ENCODE measurements around the gene VWA1.
"Not testable (repeated sequence)": the region's sequence is repeated elsewhere in the genome, so short reads cannot be mapped to it uniquely, and the experiment has no call there.

VWA1 gene

GRCh38 chr1:1424707-1425106, 10.8 kb upstream of the VWA1 start:
- DNase-seq, result no peak

DNA sequence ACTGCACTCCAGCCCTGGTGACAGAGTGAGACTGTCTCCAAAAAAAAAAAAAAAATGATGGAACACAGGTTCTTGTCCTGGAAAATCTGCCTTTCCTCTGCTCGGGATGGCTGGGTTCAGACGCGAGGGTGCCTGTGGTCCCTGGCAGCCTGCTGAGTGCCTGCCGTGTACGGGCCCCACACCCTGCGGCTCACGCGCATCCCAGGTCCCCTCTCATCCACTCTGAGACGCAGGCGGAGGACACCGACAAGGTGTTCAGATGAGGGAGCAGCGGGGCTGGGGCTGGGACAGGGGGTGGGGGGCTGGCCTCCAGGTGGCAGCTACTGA, 10.1 kb upstream of the VWA1 start:
- DNase-seq, result no peak

DNA sequence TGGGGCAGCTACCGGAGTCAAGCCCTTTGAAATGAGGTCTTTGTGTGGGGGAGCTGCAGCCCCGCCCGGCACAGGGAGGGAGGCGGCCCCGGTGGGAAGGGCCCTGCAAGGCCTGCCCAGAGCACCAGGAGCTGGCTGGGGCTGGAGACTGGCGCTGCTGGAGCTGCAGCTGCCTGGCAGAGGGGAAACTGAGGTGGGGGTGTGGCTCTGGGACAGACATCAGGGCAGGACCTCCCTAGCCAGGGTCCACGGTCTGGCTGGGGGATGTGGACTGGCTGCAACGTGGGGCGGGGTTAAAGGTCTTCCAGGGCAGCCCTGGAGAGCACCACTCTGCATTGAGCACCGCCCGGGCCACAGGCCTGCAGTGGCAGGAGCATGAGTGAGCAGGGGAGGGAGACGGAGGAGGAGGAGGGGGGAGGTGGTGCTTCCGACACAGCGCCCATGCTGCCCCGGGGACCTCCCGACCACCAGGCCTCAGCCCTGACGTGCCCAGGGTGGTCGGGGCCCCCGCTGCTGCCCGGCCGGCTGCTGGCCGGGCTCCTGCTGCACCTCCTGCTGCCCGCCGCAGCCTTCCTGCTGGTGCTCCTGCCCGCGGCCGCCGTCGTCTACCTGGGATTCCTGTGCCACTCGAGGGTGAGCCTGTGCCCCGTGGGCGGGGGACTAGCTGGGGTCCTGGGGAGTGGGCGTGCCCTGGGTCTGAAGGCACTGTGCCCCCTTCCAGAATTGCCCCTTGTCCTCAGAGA, 9.6 kb upstream of the VWA1 start:
- no peak for DNase-seq

GRCh38 chr1:1426496-1427105, 8.9 kb upstream of the VWA1 start:
- no peak for DNase-seq

DNA sequence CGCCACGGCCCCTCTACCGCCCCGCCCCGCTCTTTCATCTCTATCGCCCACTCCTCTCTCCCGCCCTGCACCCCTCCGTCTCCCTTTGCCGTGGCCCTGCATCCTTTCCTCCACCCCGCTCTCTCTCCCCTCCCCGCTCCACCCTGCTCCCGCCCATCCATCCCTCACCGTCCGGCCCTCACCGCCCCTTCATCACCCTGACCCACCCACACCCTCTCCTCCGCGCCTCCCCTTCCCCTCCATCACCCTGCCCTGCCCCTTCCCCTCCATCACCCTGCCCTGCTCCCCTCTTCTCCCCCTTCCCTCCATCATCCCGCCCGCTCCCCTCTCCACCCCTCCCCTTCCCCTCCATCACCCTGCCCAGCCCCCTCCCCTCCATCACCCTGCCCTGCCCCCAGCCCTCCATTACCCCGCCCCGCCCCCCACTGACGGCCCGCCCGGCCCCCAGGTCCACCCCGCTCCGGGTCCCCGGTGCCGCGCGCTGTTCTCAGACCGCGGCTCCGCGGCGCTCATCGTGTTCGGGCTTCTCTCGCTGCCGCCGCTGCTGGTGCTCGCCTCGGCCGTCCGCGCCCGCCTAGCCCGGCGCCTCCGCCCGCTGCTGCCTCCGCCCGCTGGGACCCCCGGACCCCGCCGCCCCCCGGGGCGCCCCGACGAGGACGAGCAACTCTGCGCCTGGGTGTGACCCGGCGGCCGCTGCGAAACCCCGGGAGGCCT, 8.2 kb upstream of the VWA1 start:
- DNase-seq, result no peak

- DNase-seq, result no peak
Observed at GRCh38 chr1:1427820-1428148, 7.7 kb upstream of the VWA1 start.

- DNase-seq, result no peak
Observed at GRCh38 chr1:1428174-1428573, 7.3 kb upstream of the VWA1 start.

GRCh38 chr1:1428967-1429366, 6.5 kb upstream of the VWA1 start:
- not testable (repeated sequence) for DNase-seq

- DNase-seq, result no peak
Observed at GRCh38 chr1:1429671-1430073, 5.8 kb upstream of the VWA1 start.

- DNase-seq, result peak; percentile 71
Observed at GRCh38 chr1:1430114-1430982, 5.1 kb upstream of the VWA1 start.

DNA sequence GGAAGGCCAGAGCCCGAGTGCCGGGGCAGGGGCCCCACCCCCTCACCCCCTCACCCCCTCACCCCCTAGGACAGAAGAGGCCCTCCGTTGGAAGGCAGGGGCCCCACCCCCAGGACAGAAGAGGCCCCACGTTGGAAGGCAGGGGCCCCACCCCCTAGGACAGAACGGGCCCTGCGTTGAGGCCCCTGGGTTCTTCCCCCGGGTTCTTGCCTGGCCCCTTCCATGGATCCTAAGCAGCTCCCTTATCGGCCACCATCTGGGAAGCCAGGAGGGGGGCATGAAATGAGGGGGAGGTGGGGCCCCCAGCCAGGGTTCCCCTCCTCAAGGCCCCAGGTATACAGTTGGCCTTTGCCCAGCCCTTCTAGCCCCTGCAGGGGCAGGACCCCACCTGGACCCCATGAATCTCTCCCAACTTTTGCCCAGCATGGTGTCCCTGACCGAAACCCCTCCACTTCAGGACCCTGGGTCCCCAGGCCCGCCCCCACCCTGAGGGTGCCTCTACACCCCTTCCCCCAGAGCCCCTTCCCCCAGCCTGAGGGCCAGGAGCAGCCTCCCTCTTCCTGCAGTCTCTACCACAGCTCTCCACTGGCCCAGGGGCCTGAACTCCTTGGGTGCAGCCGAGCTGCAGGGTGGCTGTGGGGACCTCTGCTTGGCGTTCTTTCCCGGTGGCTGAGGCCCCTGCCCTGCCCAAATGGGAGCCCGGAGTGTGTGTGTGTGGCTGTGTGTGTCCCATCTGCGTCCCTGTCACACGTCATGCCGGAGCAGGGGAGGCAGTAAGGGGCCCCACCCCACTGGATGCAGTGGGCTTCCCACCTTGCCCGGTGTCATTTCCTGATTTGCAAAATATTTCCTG, 4.3 kb upstream of the VWA1 start:
- no peak for DNase-seq

DNA sequence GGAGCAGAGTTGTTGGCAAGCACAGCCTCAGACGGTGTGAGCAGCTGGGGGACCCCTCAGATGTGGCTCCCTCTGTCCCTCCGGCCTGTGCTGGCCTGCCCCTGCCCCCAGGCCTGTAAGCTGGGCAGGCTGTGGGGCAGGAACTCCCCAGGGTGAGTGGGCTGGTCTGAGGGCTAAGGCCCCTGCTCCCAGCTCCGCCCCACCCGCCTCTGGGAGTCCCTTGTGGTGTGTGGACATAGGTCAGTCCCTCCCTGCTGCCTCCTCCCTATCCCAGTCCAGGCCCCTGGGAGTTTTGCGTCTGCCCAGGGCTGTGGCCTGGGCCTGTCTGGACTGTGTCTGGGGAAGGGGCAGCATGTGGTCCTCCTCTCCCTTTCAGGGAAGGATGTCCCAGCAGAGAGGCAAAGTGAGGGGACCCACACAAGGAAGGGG, 3.6 kb upstream of the VWA1 start:
- no peak for DNase-seq

DNA sequence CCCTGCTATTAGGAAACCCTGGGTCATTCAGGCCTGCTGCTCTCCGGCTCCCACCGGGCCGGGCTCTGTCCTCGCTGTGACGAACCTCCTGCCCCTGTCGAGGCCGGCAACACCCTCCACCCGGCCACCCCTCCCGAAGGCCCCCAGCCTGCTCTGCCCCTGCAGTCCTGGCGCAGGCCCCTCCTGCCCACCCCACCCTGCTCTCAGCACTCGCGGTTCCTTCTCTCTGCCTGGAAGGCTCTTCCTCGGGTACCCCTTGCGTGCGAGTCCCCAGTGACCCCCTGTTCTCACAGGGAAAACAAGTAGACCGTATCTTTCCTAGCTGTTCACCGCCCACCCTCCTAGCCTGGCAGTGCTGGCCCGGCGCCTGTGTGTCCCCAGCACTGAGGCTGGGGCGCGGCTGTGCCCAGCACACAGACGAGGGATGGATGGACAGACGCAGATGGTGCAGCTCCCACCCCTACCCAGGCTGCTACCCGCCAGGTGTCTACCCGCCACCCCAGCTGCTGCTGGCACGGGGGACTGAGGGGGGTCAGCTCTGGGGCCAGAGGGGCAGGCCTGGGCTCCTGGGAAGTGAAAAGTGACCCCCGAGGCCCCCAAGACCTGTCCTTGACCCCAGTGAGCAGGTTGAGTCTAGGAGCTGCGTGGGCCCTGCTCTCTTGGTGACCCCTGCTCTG, 3.1 kb upstream of the VWA1 start:
- DNase-seq, result no peak

DNA sequence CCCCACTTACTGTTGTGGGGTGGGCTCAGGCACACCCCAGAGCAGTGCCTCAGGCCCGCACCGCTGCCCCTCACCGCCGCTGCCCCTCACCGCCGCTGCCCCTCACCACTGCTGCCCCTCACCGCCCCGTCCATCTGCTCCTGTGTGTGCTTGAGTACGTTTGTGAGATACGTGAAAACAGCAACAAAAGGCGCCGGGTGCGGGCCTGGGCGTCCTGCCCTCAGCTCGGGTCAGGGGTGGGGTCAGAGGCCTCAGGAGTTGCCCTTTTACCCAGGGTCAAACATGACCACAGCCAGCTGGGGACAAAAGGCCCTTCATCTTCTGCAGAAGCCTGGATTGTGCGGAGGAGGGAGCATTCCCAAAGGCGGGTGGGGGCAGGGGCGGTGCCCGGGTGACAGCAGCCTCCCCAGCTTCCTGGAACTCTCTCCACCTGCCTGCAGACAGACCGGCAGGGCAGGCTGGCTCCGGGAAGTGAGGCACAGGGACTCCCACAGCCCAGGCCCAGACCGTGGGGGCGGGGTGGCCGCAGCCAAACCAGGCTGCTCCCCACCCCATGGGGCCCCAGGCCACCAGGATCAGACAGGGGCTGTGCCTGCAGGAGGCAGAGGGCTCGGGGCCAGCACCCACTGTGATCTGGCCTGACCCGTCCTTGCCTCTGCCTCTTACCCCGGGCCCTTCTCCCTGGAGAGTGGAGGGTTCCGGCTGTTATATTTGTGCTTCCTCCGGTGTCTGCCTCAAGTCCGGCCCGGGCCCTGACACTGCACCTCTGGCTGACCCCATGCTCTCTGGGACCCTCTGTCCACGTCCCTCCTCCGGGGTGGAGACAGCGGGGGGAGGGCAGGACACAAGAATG, 2.3 kb upstream of the VWA1 start:
- no peak for DNase-seq

GRCh38 chr1:1433804-1434130, 1.7 kb upstream of the VWA1 start:
- peak; percentile 19 for DNase-seq

- peak; percentile 34 for DNase-seq
Observed at GRCh38 chr1:1434131-1434823, 1.2 kb upstream of the VWA1 start.

DNA sequence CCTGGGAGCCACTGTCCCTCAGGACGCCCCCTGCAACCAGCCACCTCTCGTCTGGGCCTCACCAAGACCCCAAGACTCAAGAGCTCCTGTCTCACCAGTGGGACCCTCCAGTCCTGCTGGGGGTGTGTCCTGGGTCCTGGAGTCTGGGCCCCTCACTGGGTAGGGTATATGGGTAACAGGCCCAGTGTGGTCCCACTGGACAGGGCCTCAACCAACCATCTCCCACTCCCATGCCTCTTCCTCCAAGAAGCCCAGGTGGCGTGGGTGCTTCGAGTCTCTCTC, 725 bp upstream of the VWA1 start:
- DNase-seq, result no peak

DNA sequence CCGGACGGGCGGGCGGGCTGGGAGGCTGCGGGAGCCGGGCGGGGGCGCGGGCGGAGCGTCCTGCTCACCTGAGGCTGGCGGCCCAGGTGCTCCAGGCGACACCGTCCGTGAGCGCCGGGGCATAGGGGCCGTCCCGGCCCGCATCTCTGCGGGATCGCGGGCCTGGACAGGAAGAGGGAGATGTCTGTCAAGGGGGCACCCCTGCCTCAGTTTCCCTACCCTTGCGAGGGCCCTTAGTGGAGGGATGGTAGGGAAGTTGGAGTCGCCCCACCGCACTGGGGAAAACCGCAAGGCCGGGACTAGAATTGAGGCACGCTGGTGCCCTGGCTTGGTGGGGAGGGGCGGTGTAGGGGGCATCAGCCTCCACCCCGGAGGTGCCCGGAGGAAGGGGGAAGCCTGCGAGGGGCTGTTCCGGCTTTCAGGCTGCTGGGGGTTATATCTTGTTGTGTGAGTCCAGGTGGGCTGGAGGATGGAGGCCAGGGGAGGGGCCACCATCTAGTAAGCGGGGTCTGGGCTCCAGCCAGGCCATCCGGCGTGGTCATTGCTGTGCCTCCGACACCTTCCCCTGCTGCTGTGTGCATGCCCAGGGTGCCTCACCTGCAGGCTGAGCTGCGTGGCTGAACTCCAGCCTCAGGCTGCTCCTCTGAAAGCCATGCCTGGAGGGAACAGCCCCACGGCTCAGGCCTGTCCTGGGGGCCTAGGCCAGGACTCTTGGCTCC, 580 bp downstream of the VWA1 start:
- no peak for DNase-seq

DNA sequence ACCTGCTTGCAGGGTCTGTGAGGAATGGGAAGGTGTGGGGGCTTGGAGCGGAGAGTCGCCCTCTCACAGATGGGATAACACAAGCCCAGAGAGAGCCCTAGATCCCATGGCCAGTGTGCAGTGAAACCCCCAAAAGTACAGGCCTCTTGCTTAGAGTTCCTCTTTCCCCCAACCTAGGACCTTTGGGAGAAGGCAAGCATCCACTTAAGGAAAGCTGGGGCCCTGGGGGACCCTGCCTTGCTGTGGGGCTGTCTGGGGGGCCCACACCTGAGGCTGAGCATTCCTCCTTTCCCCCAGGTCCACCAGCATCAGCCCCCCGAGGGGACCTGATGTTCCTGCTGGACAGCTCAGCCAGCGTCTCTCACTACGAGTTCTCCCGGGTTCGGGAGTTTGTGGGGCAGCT, 1.1 kb downstream of the VWA1 start:
- DNase-seq, result no peak
